DND-41 (cell line): ENCODE measurements around the gene ASH1L.

Source experiments
- EZH2 ChIP-seq: IDR thresholded peaks from 3 replicates; pipeline ENCODE4 v1.6.1; 2012; ENCODE audit warnings: borderline replicate concordance, low read depth, mild to moderate bottlenecking, moderate library complexity, low read length, inconsistent platforms; ENCODE audit not compliant: severe bottlenecking
- TF ChIP-seq, protein P1 (sequence below): IDR thresholded peaks from 2 replicates; pipeline ENCODE4 v1.5.1; 2012; ENCODE audit warnings: borderline replicate concordance, low read length, moderate library complexity, mild to moderate bottlenecking; ENCODE audit not compliant: poor library complexity, severe bottlenecking; ENCODE audit errors: extremely low read depth

DNA sequence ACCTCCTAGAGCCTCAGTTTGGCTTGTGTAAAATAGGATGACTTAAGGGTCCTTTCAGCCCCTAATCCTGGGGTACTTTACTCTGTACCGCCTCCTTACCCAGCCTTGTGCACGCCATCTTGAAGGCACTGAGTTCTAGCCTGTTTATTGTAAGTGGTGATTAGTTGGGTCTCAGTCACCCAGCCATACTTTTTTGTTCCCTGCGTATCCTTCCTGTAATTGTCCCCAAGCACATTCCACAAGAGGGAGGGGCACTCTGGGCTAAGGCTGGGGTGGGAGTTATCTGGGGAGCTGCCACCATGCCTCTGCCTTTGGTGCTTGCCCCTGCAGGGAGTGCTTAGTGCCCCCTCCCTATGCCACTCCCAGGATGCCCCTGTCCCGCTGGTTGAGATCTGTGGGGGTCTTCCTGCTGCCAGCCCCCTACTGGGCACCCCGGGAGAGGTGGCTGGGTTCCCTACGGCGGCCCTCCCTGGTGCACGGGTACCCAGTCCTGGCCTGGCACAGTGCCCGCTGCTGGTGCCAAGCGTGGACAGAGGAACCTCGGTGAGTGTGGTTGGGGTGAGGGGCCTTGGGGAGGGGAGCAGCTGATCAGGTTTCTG is 253.1 kb downstream of the ASH1L start:
- no peak for TF ChIP-seq EZH2
- TF ChIP-seq, protein P1, sequence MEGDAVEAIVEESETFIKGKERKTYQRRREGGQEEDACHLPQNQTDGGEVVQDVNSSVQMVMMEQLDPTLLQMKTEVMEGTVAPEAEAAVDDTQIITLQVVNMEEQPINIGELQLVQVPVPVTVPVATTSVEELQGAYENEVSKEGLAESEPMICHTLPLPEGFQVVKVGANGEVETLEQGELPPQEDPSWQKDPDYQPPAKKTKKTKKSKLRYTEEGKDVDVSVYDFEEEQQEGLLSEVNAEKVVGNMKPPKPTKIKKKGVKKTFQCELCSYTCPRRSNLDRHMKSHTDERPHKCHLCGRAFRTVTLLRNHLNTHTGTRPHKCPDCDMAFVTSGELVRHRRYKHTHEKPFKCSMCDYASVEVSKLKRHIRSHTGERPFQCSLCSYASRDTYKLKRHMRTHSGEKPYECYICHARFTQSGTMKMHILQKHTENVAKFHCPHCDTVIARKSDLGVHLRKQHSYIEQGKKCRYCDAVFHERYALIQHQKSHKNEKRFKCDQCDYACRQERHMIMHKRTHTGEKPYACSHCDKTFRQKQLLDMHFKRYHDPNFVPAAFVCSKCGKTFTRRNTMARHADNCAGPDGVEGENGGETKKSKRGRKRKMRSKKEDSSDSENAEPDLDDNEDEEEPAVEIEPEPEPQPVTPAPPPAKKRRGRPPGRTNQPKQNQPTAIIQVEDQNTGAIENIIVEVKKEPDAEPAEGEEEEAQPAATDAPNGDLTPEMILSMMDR = no peak
